NOMO-1 treated with dmso at 0.1 percent for 144 hours (cell line): ENCODE data around the gene ZFHX2.

Source experiments
- DNase-seq: peaks from one replicate; lab custom pipeline; 2025; ENCODE audit not compliant: unreplicated experiment; lab: John Stamatoyannopoulos, UW

The ZFHX2 gene

DNA sequence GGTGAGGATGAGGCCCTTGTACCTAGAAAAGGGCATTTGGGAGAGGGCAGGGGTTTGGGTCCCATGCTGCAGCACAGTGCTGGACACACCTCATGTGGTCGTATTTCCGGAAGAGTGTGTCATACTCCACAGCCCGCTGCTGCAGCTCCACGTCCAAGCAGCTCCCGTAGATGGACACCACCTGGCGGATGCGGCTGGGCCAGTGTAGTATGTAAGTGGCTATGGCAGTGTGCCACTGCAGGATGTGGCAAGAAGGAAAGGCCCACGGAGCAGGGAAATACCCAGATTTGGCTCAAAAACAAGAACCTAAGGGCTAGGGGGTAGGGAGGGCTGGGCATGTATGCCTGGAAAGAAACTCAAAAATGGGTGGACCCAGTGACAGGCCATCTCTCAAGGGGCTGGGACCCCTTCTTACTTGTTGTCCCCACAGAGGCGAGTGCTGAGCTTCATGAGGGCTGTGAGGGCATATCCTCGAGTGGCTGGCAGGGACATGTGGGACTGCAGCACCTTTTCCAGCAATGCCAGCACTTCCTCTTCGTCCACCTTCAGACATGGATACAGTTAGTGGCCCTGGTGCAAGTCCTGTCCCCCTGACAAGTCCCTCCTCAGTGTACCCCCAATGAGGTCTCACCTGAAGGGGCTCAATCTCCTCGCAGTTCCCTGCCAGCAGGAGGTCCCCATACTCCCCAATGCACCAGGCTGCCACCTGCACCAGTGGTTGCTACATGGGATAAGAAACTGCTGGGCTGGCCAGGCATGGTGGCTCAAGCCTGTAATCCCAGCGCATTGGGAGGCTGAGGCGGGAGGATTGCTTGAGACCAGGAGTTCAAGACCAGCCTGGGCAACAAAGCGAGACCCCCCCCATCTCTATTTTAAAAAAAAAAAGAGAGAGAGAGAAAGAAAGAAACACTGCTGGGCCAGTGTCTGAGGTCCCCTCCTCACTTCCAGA is 10.6 kb upstream of the ZFHX2 start:
- DNase-seq: no peak

DNA sequence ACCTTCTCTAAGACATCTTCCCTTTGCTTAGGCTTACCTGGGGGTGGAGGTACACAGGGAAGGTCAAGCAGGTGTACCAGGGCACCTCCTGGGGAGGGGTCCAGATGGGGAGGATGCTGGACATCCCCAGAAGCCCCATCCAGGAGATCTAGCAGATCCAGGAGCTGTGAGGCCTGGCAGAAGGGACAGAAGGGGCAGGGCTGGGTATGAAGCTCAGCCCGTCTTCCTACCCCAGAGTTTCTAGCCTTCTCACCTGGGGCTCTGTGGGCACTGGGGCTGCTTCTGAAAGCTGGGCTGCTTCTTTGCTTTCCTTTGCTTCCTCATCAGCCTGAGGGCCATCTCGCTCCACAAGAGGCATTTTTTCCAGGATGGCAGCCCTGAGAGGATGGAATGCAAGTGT is 9.7 kb upstream of the ZFHX2 start:
- DNase-seq: no peak

DNA sequence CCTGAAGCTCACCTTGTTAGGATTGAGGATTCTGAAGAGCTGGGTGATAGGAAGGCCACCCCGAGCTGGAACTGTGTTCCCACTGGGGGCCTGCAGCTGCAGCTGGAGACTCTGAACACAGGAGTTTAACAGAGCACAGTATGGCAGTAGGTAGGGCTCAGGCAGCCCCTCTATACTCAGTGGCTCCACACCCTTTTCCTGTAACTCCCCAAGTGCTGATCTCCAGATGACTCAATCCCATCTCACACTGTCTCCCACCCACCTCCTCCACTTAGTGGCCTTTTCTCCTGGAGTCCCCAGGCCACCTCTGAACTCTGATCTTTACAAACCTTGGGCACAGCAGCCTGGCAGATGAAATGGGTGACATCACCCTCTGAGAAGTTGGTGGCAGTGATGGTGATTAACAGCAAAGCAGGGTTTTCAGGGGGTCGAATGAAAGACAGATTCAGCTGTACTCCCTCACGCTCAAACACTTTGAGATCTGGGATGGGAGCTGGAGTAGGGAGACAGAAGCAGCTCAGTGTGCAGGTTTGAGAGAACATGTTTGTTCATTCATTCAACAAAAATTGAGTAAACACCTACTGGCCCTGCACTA is 8.5 kb upstream of the ZFHX2 start:
- no peak for DNase-seq

DNA sequence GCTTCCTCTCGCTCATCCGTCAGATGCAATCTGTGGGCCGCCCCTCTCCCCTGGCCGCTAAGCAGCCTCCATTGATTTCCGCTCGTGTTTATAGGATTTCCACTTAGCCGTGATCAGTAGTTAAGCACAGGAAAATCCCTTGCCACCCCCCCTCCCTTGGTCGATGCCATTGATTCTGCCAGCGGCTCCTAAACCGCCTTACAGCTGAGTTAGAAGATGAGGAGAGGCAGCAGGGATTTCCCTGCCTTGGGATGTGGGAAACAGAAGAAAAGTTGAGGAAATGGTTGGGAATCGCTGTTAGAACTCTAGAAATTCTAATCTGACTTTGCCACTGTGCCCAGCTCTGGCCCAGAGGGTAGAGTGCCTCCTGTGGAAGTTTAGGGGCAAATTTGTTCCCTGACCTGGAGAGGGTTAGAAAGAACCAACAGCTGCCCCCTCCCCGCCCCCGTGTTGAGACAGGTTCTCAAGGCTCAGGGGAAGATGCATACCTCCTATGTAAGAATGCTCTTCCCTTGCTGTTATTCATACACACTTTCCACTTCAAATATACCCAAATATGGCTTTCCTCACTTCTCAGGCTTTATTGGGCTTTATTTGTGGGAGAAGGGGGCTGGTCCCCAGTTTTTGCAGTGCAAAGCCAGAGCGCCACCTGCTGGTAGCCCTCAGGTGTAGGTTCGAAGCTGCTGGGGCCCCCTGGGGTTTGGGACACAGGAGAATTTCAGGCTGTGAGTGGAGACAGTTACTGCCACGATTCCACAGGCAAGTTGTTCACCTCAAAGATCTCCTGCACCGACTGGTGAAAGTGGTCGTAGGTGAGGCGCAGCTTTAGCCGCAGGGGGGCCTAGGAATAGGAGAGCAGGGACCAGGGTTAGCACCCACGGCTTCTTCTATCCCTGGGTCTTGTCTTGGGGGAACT is 7.7 kb upstream of the ZFHX2 start:
- no peak for DNase-seq

DNA sequence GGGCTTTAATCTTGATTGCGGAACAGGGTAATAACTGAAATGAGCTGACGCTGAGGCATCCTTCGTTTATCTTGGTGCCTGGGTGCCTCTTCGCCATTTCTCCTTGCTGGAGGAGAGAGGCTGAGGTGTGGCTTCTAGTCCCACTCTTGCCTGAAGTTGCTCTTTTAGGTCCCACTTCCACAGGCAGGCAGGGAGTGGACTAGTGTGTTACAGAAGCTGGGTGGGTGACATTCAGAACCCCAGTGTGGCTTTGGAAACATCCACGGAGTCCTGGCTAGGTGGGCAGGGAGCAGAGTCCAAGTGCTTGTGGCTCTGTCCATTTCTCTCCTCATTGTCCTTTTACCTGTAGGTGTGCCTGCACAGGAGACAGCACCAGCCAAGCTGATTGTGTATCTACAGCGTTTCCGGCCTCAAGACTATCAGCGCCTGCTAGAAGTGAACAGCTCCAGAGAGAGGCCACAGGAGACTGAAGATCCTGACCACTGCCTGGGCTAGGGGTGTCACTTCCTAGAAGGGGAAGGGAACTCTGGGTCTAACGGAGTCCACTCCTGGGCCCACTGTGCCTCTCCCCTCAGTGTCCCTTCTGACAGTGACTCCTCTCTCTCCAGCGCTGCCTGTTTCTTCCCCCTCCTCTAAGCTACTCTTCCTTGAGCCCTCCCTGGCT is 6.9 kb upstream of the ZFHX2 start:
- DNase-seq: no peak

DNA sequence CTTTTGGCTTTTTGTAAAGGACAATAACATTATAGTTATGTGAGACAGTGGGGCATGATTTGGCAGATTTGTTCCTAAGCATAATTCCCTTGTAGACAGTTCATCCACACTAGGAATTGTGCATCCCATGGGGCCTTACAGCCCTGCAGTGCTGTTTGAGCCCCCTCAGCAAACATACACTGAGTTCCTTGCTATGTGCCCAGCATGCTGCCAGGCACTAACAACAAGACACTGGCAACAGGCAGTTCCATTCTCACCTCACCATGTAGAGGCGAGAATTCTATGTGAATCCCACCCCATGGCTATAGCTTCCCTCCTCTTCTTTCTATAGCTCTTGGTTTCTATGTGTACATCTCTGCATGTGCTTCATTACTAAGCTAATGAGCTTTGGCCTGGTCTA is 6.4 kb upstream of the ZFHX2 start:
- no peak for DNase-seq

DNA sequence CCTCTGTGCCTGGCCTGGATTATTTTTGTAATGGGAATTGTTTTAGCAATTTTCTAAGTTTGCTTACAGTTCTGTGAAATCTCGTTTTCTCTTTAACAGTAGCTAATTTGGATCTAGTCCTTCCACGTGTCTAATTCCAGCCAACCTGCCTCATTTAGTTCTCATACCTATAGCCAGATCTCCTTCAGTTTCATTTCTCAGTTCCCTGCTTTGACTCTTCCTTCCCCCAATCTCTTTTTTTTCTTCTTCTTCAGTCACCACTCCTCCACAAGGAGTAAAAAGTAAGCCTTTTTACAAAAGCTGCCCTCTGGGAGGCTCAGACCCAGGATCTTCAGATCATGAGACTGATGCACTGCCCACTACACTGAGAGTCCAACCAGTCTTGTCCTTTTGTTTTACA is 6.0 kb upstream of the ZFHX2 start:
- DNase-seq: no peak

GRCh38 chr14:23556700-23557440 is 5.3 kb upstream of the ZFHX2 start:
- DNase-seq: peak; percentile 23

- DNase-seq: peak; percentile 84
These were observed 4.5 kb upstream of the ZFHX2 start, which contains the start of gene THTPA for GRCh38 chr14:23555882-23556699. TSS of gene THTPA (plus strand) at chr14:23556271. CDS start at chr14:23556758, 487 bp downstream.

DNA sequence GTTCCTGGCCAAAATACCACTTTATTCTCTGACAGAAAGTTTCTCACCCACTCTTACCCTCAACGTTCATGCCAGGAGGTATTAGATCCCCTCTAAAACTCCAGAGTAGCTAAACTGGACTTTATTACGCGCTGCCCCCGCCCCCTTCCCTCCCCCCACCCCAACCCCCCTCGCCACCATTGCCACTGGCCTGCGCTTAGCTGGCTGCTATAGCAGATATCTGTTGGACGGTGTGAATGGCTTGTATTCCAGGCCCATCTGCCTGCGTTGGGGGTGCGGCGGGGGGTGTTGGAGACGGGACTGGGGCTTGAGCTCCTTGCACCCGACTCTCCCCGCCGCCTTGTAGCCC is 3.9 kb upstream of the ZFHX2 start:
- DNase-seq: no peak

GRCh38 chr14:23550812-23551265 is 726 bp downstream of the ZFHX2 start:
- DNase-seq: no peak

DNA sequence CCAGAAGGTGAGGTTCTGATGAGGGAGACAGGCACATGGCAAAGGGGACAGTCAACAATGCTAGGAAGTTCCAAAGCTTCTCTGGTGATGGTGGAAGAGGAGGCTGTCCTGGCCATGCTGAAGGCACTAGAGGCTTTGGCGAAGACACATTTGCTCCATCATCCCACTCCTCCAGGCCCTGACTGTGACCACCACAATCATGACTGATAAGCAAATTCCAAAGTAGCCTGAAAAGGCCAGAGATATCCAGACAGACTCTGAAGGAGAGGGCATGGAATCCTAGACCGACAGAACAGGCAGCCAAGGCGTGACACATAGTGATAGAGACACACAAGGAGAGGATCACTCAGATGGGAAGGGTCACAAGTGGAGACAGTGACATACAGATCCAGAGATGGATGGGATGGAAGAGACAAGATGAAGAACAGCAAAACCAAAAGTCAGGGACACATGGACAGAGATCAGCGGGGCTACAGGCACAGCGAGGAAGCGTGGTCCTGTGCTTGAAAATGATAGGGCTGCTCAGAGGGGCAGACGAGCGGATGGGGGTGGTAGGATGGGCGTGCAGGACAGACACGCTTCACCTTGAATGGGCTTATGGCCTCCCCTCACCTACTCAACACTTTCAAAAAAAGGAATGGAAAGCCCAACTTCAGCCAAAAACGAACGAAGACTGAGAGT is 1.3 kb downstream of the ZFHX2 start:
- DNase-seq: no peak

DNA sequence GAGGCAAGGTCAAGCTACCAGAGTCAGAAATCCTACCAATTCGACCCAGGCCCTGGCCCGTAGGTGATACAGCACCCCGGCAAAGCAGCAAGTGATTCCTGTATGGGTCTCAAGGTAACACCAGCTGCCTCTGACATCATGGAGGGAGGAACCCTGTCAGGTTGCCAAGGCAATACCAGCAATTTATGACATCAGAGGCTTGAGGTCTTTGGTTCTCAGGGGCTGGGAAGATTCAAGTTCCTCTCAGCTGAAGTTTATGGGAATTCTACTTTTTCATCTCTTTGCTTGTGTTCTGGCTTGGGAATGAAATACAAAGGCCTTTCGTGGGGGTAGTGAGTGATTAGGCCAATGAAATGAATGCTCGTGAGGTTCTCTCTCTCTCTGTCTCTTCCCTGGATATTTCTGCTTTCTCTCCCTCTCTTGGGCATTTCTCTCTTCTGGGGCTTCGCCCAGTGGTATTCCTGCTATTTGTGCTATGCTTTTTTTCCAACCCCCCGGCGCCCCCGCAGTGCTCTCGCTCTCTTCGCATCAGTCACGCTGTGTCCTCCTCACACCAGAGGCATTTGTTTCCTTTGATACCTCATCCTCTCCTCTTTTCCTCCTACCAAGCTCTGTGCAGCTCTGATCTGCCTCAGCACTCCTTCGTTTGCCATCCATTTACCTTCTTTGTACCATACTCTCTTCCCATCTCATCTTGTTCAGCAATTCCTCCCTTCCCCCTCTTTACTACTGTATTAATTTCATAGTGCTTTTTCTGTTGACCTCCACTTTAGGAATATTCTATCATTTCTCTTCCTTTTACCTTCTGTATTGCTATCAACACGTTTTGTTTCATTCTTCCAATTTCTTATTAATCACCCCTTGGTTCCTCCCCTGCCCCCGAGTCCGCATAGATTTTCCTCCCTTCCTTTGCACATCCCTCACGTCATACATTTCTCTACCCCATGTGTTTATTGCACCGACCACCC is 2.9 kb downstream of the ZFHX2 start:
- no peak for DNase-seq

GRCh38 chr14:23547924-23548323 is 3.6 kb downstream of the ZFHX2 start:
- DNase-seq: no peak

DNA sequence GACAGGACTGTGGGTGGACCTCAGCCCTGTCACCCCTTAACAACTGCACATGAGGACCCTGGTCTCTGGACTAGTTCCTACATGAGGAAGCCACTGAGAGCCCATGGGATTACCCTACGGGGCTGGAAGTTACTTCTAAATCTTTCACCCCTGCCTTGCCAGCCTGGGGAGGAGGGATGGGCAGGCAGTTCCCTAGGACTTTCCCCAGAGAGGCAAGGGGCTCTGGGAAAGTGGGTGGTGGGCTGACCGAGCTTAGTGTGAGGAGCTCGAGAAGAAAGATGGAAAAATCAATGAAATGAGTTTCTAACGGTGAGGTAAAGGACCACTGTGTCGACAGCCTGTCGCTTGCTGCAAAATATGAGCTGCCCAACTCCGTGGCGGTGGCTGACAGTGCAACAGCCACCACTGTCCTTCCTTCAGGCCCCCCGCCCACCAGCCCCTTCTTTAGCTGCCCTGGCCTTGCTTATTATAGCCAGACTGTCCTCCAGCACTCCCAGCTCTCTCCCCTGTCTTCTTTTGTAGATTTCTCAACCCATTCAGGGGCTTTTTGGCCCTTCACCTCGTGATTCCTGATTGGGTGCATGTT is 5.0 kb downstream of the ZFHX2 start:
- no peak for DNase-seq

DNA sequence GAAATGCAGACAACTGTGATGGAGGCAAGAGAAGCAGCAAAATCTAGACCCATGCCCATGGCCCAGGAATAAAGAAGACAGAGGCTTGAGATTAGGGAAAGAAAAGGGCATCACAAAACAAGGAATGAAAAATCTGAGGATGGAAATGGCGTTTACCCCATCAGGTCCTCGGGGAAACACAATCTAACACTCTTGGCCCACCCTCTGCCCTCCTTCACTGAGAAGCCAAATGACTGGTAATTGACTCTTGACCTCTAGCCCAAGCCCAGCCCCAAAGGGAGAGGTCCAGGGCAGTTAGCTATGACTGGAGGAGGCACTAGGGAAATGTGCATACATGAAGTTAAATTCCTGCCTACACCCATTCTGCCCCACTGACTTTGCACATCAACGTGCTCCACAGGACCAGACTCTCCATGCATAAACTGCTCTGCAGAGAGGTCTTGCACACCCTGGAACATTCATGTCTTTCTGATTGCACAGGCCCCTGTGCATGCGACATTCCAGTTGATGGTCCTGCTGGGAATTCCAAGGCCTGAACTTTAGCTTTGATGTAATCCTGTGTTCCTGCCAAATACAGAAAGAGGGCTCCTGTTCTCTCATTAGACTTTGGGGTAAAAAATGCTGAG is 5.7 kb downstream of the ZFHX2 start:
- no peak for DNase-seq
